GM10266 (cell line): ENCODE data around the gene ZNF554.

Experiments used
- DNase-seq: peaks from one replicate; pipeline ENCODE4 v3.0.0; 2012; ENCODE audit errors: extremely low spot score
- TF ChIP-seq, protein P1 (sequence below): IDR thresholded peaks from 2 replicates; pipeline ENCODE4 v1.5.1; 2012; ENCODE audit warnings: mild to moderate bottlenecking, low read depth; ENCODE audit not compliant: control insufficient read depth, insufficient read depth; ENCODE audit errors: missing control alignments

The ZNF554 gene

DNA sequence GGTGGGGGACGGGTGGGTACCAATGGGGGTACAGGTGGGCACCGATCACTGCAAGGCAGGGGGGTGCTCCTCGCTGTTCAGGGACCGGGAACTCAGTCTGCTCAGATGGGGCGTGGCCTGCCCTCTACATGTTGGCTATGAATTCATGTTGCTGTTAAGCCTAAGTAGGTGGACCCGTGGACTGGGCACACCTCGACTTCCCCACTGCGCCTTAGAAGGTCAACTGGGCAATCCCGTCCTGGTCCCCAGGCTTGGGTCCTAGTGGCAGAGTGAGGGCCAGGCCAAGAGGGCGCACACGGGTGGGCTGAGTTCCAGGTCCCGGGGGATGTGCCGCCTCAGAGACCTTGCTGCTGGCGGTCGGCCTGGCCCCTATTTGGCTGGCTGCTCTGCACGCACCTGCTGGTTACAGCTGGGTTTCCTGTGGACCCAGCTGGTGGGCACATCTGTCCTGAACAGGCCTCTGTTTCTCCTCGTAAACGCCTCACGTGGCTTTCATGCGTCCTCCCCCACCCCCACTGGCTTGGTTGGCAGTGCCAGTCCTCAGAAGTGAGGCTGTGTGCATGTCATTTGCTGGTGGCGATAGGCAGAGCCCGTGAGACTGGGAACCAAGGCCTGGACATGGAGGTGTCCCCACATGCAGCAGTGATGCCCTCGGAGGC lies 13.5 kb upstream of the ZNF554 start:
- TF ChIP-seq, protein P1, sequence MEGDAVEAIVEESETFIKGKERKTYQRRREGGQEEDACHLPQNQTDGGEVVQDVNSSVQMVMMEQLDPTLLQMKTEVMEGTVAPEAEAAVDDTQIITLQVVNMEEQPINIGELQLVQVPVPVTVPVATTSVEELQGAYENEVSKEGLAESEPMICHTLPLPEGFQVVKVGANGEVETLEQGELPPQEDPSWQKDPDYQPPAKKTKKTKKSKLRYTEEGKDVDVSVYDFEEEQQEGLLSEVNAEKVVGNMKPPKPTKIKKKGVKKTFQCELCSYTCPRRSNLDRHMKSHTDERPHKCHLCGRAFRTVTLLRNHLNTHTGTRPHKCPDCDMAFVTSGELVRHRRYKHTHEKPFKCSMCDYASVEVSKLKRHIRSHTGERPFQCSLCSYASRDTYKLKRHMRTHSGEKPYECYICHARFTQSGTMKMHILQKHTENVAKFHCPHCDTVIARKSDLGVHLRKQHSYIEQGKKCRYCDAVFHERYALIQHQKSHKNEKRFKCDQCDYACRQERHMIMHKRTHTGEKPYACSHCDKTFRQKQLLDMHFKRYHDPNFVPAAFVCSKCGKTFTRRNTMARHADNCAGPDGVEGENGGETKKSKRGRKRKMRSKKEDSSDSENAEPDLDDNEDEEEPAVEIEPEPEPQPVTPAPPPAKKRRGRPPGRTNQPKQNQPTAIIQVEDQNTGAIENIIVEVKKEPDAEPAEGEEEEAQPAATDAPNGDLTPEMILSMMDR: no peak
- DNase-seq: no peak

- TF ChIP-seq, protein P1: no peak
- DNase-seq: no peak
Measured at GRCh38 chr19:2806736-2807378, 12.8 kb upstream of the ZNF554 start.

GRCh38 chr19:2807379-2808128 lies 12.1 kb upstream of the ZNF554 start:
- no peak for DNase-seq
- TF ChIP-seq, protein P1: no peak

DNA sequence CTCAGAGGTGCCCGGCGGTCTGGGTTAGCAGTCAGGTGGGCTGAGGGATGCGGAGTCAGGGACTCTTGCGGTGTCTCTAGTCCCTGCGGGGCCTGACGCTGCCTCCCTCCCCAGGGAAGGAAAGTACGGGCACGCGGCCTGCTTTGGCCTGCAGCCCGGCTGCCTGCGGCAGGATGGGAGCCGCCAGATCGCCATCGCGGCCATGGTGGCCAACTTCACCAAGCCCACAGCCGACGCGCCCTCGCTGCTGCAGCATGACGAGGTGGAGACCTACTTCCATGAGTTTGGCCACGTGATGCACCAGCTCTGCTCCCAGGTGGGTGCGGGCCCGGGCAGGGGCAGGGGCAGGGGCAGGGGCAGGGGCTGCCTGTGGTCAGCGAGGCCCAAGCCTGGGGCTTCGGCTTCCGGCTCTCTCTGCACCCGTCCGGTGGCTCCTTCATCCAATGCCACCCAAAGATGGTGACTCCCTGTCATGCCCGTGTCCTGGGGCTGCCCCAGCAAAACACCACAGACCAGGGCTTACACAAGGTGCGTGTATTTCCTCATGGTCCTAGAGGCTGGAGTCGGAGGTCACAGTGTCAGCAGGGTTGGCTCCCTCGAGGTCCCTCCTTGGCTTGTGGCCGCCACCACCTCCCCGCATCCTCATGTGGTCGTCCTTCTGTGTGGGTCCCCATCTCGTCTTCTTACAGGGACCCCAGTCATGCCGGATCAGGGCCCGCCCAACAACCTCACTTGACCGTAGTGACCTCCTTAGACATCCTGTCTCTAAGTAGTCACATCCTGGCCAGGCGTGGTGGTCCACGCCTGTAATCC lies 11.3 kb upstream of the ZNF554 start:
- TF ChIP-seq, protein P1: no peak
- no peak for DNase-seq

DNA sequence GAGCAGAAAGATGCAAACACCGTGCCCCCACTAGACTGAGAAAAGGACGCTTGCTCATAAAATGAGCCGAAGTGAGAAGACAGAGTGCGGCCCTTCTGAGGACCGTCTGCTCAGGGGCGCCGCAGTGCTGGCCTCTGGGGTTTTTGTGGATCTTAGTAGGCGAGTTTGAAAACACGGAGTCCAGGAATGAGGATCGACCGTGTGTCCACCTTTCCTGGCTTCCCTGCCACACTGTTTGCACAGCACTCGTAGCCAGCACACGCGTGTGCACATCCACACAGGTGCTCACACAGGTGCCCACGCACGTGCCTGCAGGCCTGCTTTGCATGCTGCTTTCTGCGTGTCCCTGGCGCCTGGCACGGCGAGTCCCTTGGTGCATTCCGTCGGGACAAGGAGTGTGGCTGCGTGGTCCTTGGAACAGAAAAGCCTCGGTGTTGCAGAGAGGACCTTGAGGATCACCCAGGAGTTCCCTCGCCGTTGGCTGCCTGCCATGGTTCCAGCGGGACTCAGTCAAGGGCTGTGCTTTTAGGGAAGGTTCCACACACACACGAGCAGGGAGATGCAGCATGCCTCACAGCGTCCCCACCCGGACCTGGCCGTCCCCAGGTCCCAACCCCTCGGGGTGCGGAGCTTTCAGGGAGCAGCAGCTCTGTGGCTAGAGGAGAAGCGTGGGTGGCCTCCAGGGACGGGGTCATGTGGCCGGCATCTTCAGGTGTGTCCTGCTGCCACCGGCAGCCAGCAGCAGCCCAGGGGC lies 10.1 kb upstream of the ZNF554 start:
- TF ChIP-seq, protein P1: no peak
- DNase-seq: peak; percentile 20
